Stimulated activated memory B cell treated with anti-CD40 and anti-IgM and Interleukin-4, amounts not matched to agents 10 μg/mL and 1 μg/mL and 100 μg/mL, for 72 hours (primary cell): ENCODE data around the gene CENPL.

Source experiments
- ATAC-seq: fragments of 150-1000 bp; cut with Tn5 transposase; 2 replicates; pipeline ENCODE4 v1.10.0; 2021
- H3K27ac Mint-ChIP-seq: one replicate; pipeline ENCODE4 v1.8.0; 2022; ENCODE audit warnings: mild to moderate bottlenecking, mixed read lengths
- H3K27me3 Mint-ChIP-seq: one replicate; pipeline ENCODE4 v1.8.0; 2022; ENCODE audit warnings: mixed read lengths
- H3K36me3 Mint-ChIP-seq: one replicate; pipeline ENCODE4 v1.8.0; 2022; ENCODE audit warnings: mixed read lengths
- H3K4me1 Mint-ChIP-seq: one replicate; pipeline ENCODE4 v1.8.0; 2022; ENCODE audit warnings: mixed read lengths
- H3K4me3 Mint-ChIP-seq: one replicate; pipeline ENCODE4 v1.8.0; 2022; ENCODE audit warnings: mild to moderate bottlenecking, moderate library complexity, mixed read lengths
- H3K9me3 Mint-ChIP-seq: one replicate; pipeline ENCODE4 v1.8.0; 2022; ENCODE audit warnings: mixed read lengths

Gene CENPL, protein sequence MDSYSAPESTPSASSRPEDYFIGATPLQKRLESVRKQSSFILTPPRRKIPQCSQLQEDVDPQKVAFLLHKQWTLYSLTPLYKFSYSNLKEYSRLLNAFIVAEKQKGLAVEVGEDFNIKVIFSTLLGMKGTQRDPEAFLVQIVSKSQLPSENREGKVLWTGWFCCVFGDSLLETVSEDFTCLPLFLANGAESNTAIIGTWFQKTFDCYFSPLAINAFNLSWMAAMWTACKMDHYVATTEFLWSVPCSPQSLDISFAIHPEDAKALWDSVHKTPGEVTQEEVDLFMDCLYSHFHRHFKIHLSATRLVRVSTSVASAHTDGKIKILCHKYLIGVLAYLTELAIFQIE

DNA sequence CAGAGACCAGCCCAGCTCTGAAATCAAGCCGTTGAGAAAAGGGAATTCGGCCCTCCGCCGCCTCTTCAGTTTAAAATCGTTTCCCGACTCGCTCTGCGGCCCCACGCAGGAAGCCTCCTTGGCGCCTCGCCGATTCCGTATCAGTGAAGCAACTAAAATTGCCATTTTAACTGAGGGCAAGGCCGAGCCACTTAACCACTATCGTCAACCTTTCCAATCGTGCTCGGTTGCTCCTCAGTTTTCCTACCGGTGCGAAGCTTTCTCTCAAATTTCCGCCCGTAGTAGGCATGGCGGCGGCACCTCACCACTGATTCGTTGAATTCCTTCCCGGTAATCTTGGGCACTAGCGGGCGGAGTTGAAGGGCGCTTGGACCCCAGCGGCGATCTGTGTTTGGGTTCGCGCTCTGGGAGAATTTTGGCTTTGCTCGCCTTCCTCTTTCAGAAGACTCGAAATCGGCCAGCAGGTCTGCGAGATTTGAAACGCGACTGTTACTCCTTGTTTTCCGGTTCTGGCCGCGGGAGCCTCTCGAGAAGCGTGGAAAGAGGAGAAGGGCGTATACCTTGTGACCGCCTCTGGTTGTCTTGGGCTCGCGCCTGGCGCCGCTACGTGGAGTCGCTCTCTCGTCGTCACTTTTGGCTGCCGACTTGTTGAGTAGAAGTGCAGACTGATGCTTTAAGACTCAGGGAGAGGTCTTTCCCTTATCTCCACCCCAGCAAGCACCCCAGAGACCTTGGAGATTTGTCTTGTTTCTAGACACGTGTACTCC lies at the start of gene CENPL, which contains the start of gene DARS2:
Gene CENPL (minus strand): TSS at position 569 of the 767 bp plus-strand sequence. CDS start 13,584 bp downstream, outside the sequence.
Gene DARS2 (plus strand): TSS at position 359 of the 767 bp plus-strand sequence. CDS start 557 bp downstream, outside the sequence.
- H3K9me3 Mint-ChIP-seq: no peaks in the 10 kb centered on the region
- no peaks in the 10 kb centered on the region for H3K27me3 Mint-ChIP-seq
- ATAC-seq: peak; percentile 97
- peak within 1 kb of the TSS; percentile 96 for H3K4me3 Mint-ChIP-seq
- peak within 1 kb of the TSS; percentile 97 for H3K27ac Mint-ChIP-seq
- H3K36me3 Mint-ChIP-seq: peaks cover 28% of the 10 kb centered on the region
- H3K4me1 Mint-ChIP-seq: peaks cover 42% of the 10 kb centered on the region

DNA sequence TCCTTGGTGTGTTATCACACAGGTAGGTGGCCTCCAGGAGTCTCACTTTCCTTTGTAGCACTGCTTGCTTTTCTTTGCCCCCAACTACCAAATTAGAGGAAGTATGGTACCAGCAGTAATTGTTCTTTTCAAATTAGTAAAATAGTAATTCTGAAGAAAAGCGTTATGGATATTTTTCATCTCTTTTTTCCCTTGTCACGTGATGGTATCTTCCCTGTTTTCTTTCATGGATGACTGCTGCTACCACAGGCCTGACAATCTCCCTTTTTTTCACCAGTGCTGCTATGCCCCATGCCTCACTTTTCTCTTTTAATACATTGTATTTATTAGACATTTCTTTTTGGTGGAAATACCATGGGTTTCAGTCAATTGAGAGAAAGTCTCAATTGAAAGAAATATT lies 46.8 kb upstream of the CENPL start:
- H3K9me3 Mint-ChIP-seq: no peaks in the 10 kb centered on the region
- H3K4me1 Mint-ChIP-seq: peaks cover 33% of the 10 kb centered on the region
- no peak overlapping the region for H3K4me3 Mint-ChIP-seq
- peaks cover 38% of the 10 kb centered on the region for H3K36me3 Mint-ChIP-seq
- ATAC-seq: no peak
- H3K27ac Mint-ChIP-seq: no peak overlapping the region
- H3K27me3 Mint-ChIP-seq: no peaks in the 10 kb centered on the region

DNA sequence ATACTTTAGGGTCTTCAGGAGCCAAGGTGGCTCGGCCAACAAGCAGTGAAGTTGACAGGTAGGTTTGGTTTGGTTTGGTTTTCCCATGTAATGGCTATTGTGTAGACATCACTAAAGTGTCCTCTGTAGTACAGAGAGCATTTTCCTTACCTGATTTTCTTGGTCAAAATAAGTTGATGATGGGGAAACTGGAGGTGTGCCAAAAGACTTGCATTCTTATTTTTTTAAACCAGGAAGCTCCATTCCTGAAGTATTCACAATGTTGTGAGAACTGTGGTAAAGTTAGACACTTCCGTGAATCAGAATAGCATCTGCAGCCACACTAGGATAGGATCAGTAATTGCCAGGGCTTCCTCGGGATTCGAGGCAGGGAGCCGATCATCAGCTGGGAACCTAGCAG lies 46.4 kb upstream of the CENPL start:
- H3K4me3 Mint-ChIP-seq: no peak overlapping the region

GRCh38 chr1:173870252-173871075 lies 45.8 kb upstream of the CENPL start:
- Mint-ChIP-seq H3K27ac (peak overlapping the region; percentile 11), H3K27me3 (no peaks in the 10 kb centered on the region), H3K4me1 (peaks cover 44% of the 10 kb centered on the region), H3K36me3 (peaks cover 42% of the 10 kb centered on the region), H3K4me3 (no peak overlapping the region), H3K9me3 (no peaks in the 10 kb centered on the region)
- no peak for ATAC-seq

More for the DNA sequence above, 46.4 kb upstream of the CENPL start:
- H3K36me3 Mint-ChIP-seq: peaks cover 42% of the 10 kb centered on the region
- no peaks in the 10 kb centered on the region for H3K9me3 Mint-ChIP-seq
- H3K27me3 Mint-ChIP-seq: no peaks in the 10 kb centered on the region
- peaks cover 37% of the 10 kb centered on the region for H3K4me1 Mint-ChIP-seq
- ATAC-seq: no peak
- H3K27ac Mint-ChIP-seq: peak overlapping the region; percentile 11

GRCh38 chr1:173869021-173869359 lies 44.3 kb upstream of the CENPL start:
- Mint-ChIP-seq H3K4me1 (peaks cover 58% of the 10 kb centered on the region), H3K4me3 (peak overlapping the region; percentile 95), H3K36me3 (peaks cover 54% of the 10 kb centered on the region), H3K27me3 (no peaks in the 10 kb centered on the region), H3K9me3 (no peaks in the 10 kb centered on the region), H3K27ac (peak overlapping the region; percentile 84)
- ATAC-seq: no peak

- Mint-ChIP-seq H3K27me3 (no peaks in the 10 kb centered on the region), H3K36me3 (peaks cover 57% of the 10 kb centered on the region), H3K27ac (peak within 1 kb of the TSS; percentile 84), H3K9me3 (no peaks in the 10 kb centered on the region), H3K4me3 (peak within 1 kb of the TSS; percentile 95), H3K4me1 (peaks cover 62% of the 10 kb centered on the region)
- ATAC-seq: peak; percentile 87
These were observed 43.8 kb upstream of the CENPL start, which contains the start of gene ZBTB37 for GRCh38 chr1:173868266-173869020. ZBTB37 (plus strand) TSS chr1:173868380; CDS start chr1:173870226, 1,846 bp downstream.

DNA sequence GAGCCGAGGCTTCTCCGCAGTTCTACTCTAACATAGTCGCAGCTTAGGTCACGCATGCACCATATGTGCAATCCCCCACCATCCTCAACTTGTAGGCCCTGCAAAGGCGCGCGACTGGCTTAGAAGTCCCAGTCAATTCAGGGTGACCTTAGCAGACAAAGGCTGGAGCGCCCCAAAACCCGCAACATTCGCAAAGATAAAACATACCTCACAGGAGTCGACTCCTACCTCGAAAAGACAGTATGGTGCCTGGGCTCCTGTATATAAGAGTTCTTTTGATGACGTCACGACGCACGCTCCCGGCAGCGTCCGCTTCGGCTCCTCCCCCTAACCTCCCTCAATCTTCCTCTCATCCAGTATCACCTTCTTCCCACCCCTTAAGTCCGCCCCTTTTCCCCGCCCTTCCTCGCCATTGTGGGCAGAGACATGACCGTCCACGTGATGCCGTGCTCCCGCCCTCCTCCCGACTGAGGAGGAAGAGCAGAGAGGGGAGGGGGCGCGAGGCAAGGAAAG lies 43.1 kb upstream of the CENPL start, which contains the start of gene GAS5:
Gene GAS5 (minus strand): TSS at position 237 of the 513 bp plus-strand sequence.
- Mint-ChIP-seq H3K27me3 (no peaks in the 10 kb centered on the region), H3K27ac (peak within 1 kb of the TSS; percentile 84), H3K36me3 (peaks cover 59% of the 10 kb centered on the region), H3K4me3 (peak within 1 kb of the TSS; percentile 95), H3K9me3 (no peaks in the 10 kb centered on the region), H3K4me1 (peaks cover 63% of the 10 kb centered on the region)
- peak; percentile 93 for ATAC-seq

- Mint-ChIP-seq H3K27ac (peak overlapping the region; percentile 84), H3K36me3 (peaks cover 59% of the 10 kb centered on the region), H3K4me3 (peak overlapping the region; percentile 95), H3K27me3 (no peaks in the 10 kb centered on the region), H3K4me1 (peaks cover 68% of the 10 kb centered on the region), H3K9me3 (no peaks in the 10 kb centered on the region)
- no peak for ATAC-seq
These were observed 42.6 kb upstream of the CENPL start for GRCh38 chr1:173867141-173867752.

DNA sequence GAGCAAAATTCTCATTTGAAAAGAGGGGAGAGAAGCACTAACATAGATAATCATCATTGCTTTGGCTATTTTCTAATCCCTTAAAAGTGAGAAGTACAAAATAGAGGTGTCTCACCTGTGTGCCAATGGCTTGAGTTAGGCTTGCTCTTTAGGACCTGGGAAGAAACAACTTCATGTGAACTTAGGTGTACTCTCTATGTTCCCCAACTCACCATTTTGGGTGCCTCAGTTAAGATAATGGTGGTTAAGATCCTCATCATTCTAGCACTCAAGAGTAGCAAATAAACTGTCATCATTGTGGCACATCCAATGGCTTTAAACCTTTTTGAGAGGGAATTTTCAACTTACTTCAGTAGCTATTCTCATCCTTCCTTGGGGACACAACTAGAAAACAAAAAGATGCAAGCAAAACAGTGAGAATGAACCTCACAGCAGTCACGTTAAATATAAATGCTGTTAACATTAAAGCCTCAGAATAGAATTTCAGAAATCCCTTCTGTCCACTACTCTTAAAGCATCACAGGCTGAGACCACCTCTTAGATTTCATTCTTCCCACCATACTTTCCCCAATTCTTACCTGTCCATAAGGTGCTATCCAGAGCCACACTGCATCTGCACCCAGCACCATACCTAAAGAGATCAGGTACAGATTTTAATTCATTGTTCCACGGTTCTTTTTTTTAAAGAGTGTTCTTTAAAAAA lies 41.9 kb upstream of the CENPL start:
- H3K27me3 Mint-ChIP-seq: no peaks in the 10 kb centered on the region
- no peak for ATAC-seq
- H3K36me3 Mint-ChIP-seq: peaks cover 62% of the 10 kb centered on the region
- H3K4me1 Mint-ChIP-seq: peaks cover 65% of the 10 kb centered on the region
- H3K27ac Mint-ChIP-seq: peak overlapping the region; percentile 84
- peak overlapping the region; percentile 95 for H3K4me3 Mint-ChIP-seq
- no peaks in the 10 kb centered on the region for H3K9me3 Mint-ChIP-seq

- Mint-ChIP-seq H3K9me3 (no peaks in the 10 kb centered on the region), H3K4me1 (peaks cover 57% of the 10 kb centered on the region), H3K27me3 (no peaks in the 10 kb centered on the region), H3K36me3 (peaks cover 58% of the 10 kb centered on the region), H3K27ac (peak overlapping the region; percentile 84), H3K4me3 (peak overlapping the region; percentile 95)
- no peak for ATAC-seq
These were observed 40.9 kb upstream of the CENPL start for GRCh38 chr1:173865468-173866164.

DNA sequence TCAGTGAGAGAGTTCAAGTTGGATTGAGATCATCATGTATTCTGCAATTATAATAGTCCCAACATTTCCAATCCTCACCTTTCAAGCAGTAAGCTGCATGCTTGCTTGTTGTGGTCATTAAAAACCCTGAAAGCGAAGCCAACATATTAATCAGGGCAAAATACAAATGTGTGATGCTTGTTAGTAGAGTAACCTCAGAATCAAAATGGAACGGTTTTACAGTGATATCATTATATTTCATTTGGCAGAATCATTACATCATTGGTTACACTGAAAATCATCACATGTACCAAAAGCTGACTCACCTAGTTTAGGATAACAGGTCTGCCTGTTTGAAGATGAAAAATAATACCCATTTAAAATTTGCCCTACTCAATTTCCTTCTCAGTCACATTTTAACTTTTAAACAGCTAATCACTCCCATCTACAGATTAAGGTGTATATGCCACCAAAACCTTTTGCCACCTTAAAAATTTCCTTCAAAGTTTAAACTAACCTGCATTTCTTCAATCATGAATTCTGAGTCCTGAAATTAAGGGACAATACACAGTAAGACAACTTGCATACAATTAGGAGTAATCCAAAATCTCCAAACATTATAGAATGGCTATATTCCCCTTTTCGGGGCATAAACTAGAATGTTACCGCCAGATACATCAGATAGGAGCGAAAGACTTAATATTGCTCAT lies 39.6 kb upstream of the CENPL start:
- Mint-ChIP-seq H3K27me3 (no peaks in the 10 kb centered on the region), H3K36me3 (peaks cover 61% of the 10 kb centered on the region), H3K9me3 (no peaks in the 10 kb centered on the region), H3K4me1 (peaks cover 49% of the 10 kb centered on the region), H3K27ac (peak overlapping the region; percentile 84), H3K4me3 (peak overlapping the region; percentile 95)
- ATAC-seq: no peak
